PC-9 (cell line): ENCODE data around the gene DSCAML1. TPM values are rescaled to one million over a fixed set of nuclear protein-coding genes. Genes with fewer than 3 reads are reported as not detected.
"Not testable (repeated sequence)": the region's sequence is repeated elsewhere in the genome, so short reads cannot be mapped to it uniquely, and the experiment has no call there.

Source experiments
- BruUV-seq: library from RNA; stranded (reverse); fragments of 400-500 nt; replicated peaks from 2 replicates; lab custom pipeline; 2021; lab: Mats Ljungman, UMichigan
- CTCF ChIA-PET: fragments of 300-600 bp; sonication (Branson Sonifier 250); formaldehyde crosslinking; loops from one replicate; lab custom pipeline; 2022; ENCODE audit warnings: antibody characterized with exemption; lab: Charles Lee
- POLR2A ChIA-PET: fragments of 300-600 bp; sonication (Branson Sonifier 250); formaldehyde crosslinking; loops from one replicate; lab custom pipeline; 2022; ENCODE audit warnings: antibody characterized with exemption; ENCODE audit not compliant: unreplicated experiment; lab: Charles Lee
- DNase-seq, 2 experiments: peaks; one replicate each; pipeline versions ENCODE4 v3.0.0 to v3.0.0-alpha.2; 2015 to 2022; ENCODE audit warnings: mixed read lengths in 1 of 2
- H2AFZ ChIP-seq: fragments of 200-600 bp; sonication (generic); 2 replicates; pipeline ENCODE4 v1.8.1; 2017; ENCODE audit warnings: antibody characterized with exemption
- H3F3A ChIP-seq: fragments of 200-600 bp; sonication (generic); 2 replicates; pipeline ENCODE4 v1.8.1; 2017; ENCODE audit warnings: antibody characterized with exemption, mild to moderate bottlenecking, low read depth; ENCODE audit not compliant: insufficient read depth
- H3K27ac ChIP-seq: fragments of 200-600 bp; sonication (generic); 2 replicates; pipeline ENCODE4 v1.6.1; 2016; ENCODE audit warnings: mixed run types
- H3K27me3 ChIP-seq: fragments of 200-600 bp; sonication (generic); 2 replicates; pipeline ENCODE4 v1.6.1; 2016; ENCODE audit warnings: low read depth, mixed run types; ENCODE audit not compliant: insufficient read depth
- H3K36me3 ChIP-seq: fragments of 200-600 bp; sonication (generic); 2 replicates; pipeline ENCODE4 v1.6.1; 2016; ENCODE audit warnings: low read depth, mixed run types
- H3K4me1 ChIP-seq: fragments of 200-600 bp; sonication (generic); replicated peaks from 2 replicates; pipeline ENCODE4 v1.6.1; 2016; ENCODE audit warnings: mixed run types; ENCODE audit not compliant: insufficient read depth
- H3K4me2 ChIP-seq: fragments of 200-600 bp; sonication (generic); 2 replicates; pipeline ENCODE4 v1.6.1; 2017; ENCODE audit warnings: mixed run types
- H3K4me3 ChIP-seq: fragments of 200-600 bp; sonication (generic); 2 replicates; pipeline ENCODE4 v1.6.1; 2016; ENCODE audit warnings: mixed run types
- H3K79me2 ChIP-seq: fragments of 200-600 bp; sonication (generic); 2 replicates; pipeline ENCODE4 v1.6.1; 2017; ENCODE audit warnings: low read depth, mixed run types
- H3K9me2 ChIP-seq: fragments of 200-600 bp; sonication (generic); 2 replicates; pipeline ENCODE4 v1.8.1; 2017; ENCODE audit warnings: mild to moderate bottlenecking; ENCODE audit not compliant: insufficient read depth
- H3K9me3 ChIP-seq: fragments of 200-600 bp; sonication (generic); 2 replicates; pipeline ENCODE4 v1.8.1; 2016; ENCODE audit warnings: low read depth; ENCODE audit not compliant: insufficient read depth
- H4K20me1 ChIP-seq: fragments of 200-600 bp; sonication (generic); 2 replicates; pipeline ENCODE4 v1.8.1; 2017; ENCODE audit not compliant: insufficient read depth
- CTCF ChIP-seq: fragments of 200-600 bp; sonication (generic); conservative IDR thresholded peaks from 2 replicates; pipeline ENCODE4 v1.6.1; 2017; ENCODE audit warnings: mixed run types, antibody characterized with exemption, mild to moderate bottlenecking, moderate library complexity
- EZH2 ChIP-seq: fragments of 200-600 bp; sonication (generic); IDR thresholded peaks from 2 replicates; pipeline ENCODE4 v1.8.0; 2017; ENCODE audit warnings: antibody characterized with exemption, low read depth
- intact Hi-C: fragments of 100-400 bp; cut with micrococcal nuclease; formaldehyde crosslinking; loops from one replicate; pipeline ENCODE4 v1.10.0; 2022; ENCODE audit not compliant: unreplicated experiment
- total RNA-seq: library from RNA; stranded (reverse); gene quantifications from 2 replicates; pipeline ENCODE4 v1.2.3, GENCODE V29; 2021

The DSCAML1 gene
- total RNA-seq, 1 experiment from 2014 or later, result not detected

GRCh38 chr11:117815262-117815803 lies 18.3 kb upstream of the DSCAML1 start:
- H3K4me2 ChIP-seq, result no peak overlapping the region
- no peak overlapping the region for H3K27ac ChIP-seq
- H3K79me2 ChIP-seq, result no peaks in the 10 kb centered on the region

GRCh38 chr11:117814766-117815261 lies 17.8 kb upstream of the DSCAML1 start:
- no peak overlapping the region for H2AFZ ChIP-seq
- H3K9me3 ChIP-seq, result no peaks in the 10 kb centered on the region
- POLR2A ChIA-PET, result interaction anchor here (0.5 kb wide), 1 partner anchor 326 kb away, joined by 4 read pairs; no protein-coding TSS in a partner anchor
- H3K9me2 ChIP-seq, result no peaks in the 10 kb centered on the region
- CTCF ChIA-PET, result interaction anchor here (0.6 to 3.1 kb wide), 2 partner anchors 389 to 670 kb away, joined by 4 to 22 read pairs; no protein-coding TSS in a partner anchor
- peaks cover 18% of the 10 kb centered on the region for H3K27me3 ChIP-seq
- H3K79me2 ChIP-seq, result no peaks in the 10 kb centered on the region
- no peak for DNase-seq
- no peaks in the 10 kb centered on the region for H4K20me1 ChIP-seq
- H3K27ac ChIP-seq, result no peak overlapping the region
- H3K36me3 ChIP-seq, result no peaks in the 10 kb centered on the region
- no peak overlapping the region for H3K4me3 ChIP-seq
- H3F3A ChIP-seq, result no peaks in the 10 kb centered on the region; the same call in 1 of the 2 replicates
- BruUV-seq, result no TSS peak
- H3K4me1 ChIP-seq, result 0 out of 2 replicates have a peak, but pooled peaks cover 6% of the 10 kb centered on the region
- no peak for TF ChIP-seq EZH2
- no peak for TF ChIP-seq CTCF
- intact Hi-C loops, result no loop called here
- no peak overlapping the region for H3K4me2 ChIP-seq

More at GRCh38 chr11:117815262-117815803, 18.3 kb upstream of the DSCAML1 start:
- no peak for DNase-seq
- H3K9me3 ChIP-seq, result no peaks in the 10 kb centered on the region
- ChIA-PET POLR2A (no interaction called here), CTCF (interaction anchor here (0.6 to 3.1 kb wide), 3 partner anchors 8 to 671 kb away, joined by 3 to 22 read pairs (median 4); no protein-coding TSS in a partner anchor)
- H2AFZ ChIP-seq, result no peak overlapping the region
- no TSS peak for BruUV-seq
- no peaks in the 10 kb centered on the region for H4K20me1 ChIP-seq
- 0 out of 2 replicates have a peak, but pooled peaks cover 6% of the 10 kb centered on the region for H3K4me1 ChIP-seq
- no peaks in the 10 kb centered on the region for H3K9me2 ChIP-seq
- TF ChIP-seq EZH2, result no peak
- TF ChIP-seq CTCF, result no peak
- no peaks in the 10 kb centered on the region for H3K36me3 ChIP-seq
- intact Hi-C loops, result no loop called here
- H3K27me3 ChIP-seq, result peaks cover 13% of the 10 kb centered on the region
- H3K4me3 ChIP-seq, result no peak overlapping the region
- H3F3A ChIP-seq, result no peaks in the 10 kb centered on the region

- no peak for DNase-seq
- Histone ChIP-seq H3F3A (no peaks in the 10 kb centered on the region; the same call in 1 of the 2 replicates), H3K4me1 (0 out of 2 replicates have a peak, but pooled peaks cover 6% of the 10 kb centered on the region), H4K20me1 (no peaks in the 10 kb centered on the region), H3K36me3 (no peaks in the 10 kb centered on the region), H3K27ac (no peak overlapping the region), H3K9me2 (no peaks in the 10 kb centered on the region), H3K79me2 (no peaks in the 10 kb centered on the region), H3K4me3 (no peak overlapping the region), H2AFZ (no peak overlapping the region), H3K9me3 (no peaks in the 10 kb centered on the region), H3K27me3 (peaks cover 23% of the 10 kb centered on the region), H3K4me2 (no peak overlapping the region)
- POLR2A ChIA-PET, result interaction anchor here (0.5 kb wide), 1 partner anchor 326 kb away, joined by 4 read pairs; no protein-coding TSS in a partner anchor
- intact Hi-C loops, result no loop called here
- no TSS peak for BruUV-seq
- CTCF ChIA-PET, result no interaction called here
- no peak for TF ChIP-seq EZH2
- no peak for TF ChIP-seq CTCF
These were observed 17.3 kb upstream of the DSCAML1 start for GRCh38 chr11:117814204-117814765.

- H3K4me3 ChIP-seq, H3K4me1 ChIP-seq, H3K9me3 ChIP-seq, H3K27ac ChIP-seq, H3K79me2 ChIP-seq, H3F3A ChIP-seq, POLR2A ChIA-PET, H2AFZ ChIP-seq, H4K20me1 ChIP-seq, H3K9me2 ChIP-seq, H3K36me3 ChIP-seq, H3K4me2 ChIP-seq, BruUV-seq, DNase-seq, intact Hi-C loops: not testable (repeated sequence)
- H3K27me3 ChIP-seq, result peaks cover 37% of the 10 kb centered on the region
- CTCF ChIA-PET, result interaction anchor here (1.2 kb wide), 1 partner anchor 137 kb away, joined by 3 read pairs; no protein-coding TSS in a partner anchor
These were observed 13.0 kb upstream of the DSCAML1 start for GRCh38 chr11:117810056-117810451.
